Activated CD8-positive, alpha-beta memory T cell treated with anti-CD3 and anti-CD28 coated beads for 4 hours (primary cell): ENCODE results near the gene TMPRSS13.
A peak's percentile ranks its signal among the peaks of the same experiment; 100 is the strongest.
"Not testable (repeated sequence)": the region's sequence is repeated elsewhere in the genome, so short reads cannot be mapped to it uniquely, and the experiment has no call there.

Experiments used
- DNase-seq, 2 donors: peaks; one replicate each; pipeline ENCODE4 v3.0.0-alpha.2; 2020; ENCODE audit warnings: low read depth in 2 of 2

The TMPRSS13 gene

DNA sequence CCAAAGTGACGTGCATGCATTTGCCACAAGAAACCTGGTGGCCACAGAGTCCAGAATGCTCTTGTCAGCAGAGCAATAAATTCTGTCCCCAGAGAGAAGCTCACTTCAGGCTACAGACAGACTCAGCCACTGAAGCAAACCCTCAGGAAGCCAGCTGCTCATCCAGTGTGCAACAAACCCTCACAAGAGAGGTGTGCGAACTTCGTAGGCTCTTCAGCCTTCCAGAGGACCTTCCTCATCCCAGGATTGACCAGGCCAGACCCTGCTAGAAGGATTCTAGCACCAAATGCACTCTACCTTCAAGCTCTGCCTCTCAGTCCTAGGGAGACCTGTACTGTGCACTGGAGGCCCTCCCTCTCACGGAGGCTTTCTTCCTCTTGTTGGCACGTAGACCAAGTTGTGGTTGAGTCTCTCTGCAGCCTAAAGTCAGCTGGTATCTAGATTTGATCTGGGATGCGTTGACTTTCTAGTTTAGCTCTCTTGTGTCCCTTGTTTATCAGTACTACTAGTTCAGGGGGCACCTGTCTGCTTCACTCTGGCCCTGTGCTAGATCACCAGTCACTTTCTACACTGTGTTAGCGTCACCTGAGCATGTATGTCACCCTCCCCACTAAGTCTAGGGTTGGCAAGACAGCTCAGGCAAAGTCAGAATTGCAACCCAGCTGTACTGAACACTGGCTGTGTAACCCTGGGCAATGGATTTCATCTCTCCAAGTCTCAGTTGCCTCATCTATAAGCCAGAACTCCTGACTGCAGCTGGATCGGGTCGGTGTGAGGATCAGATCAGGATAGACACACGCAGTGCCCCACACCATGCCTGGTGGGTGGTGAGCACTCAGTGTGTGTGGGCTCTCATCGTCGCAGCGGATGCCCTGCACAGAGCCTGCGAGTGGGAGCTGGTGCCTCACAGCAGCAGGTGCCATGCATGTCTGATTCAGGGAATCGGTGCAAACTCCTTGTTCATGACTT, 22.1 kb upstream of the TMPRSS13 start:
- peak in 1 of 2 donors; percentile 35 for DNase-seq

DNA sequence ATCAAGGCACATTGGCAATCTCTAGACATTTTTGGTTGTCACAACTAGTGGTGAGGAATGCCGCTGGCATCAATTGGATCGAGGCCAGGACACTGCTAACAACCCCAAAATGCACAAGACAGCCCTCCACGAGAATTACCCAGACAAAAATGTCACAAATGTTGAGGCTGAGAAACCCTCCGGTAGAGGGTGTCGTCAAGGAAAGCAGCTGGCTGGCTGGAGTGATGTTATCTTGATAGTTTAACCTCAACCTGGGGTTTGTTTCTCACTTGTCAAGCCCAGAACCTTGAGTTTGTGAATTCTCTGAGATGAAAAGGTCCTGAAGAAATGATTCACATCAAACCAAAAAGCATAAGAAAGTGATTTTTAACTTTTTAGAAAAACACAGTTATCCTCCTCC, 21.1 kb upstream of the TMPRSS13 start:
- peak in 1 of 2 donors; percentile 55 for DNase-seq

DNA sequence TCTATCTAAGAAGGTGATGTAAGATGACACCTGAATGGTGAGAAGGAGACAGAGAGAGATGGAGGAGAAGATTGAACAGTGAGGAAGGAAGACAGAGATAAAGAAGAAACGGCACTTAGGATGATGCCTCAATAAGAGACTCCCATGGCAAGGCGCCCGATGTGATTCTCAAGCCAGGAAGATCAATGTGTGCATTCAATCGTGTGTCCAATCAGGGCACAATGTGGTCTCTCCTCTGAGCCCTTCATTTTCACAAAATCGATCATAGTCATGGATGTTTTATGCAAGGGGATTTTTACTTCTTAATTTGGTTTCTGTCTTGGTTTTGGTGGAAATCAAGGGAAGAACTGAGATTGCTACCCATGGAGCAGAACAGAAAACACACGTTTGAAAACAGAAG, 19.9 kb upstream of the TMPRSS13 start:
- no peak for DNase-seq

DNA sequence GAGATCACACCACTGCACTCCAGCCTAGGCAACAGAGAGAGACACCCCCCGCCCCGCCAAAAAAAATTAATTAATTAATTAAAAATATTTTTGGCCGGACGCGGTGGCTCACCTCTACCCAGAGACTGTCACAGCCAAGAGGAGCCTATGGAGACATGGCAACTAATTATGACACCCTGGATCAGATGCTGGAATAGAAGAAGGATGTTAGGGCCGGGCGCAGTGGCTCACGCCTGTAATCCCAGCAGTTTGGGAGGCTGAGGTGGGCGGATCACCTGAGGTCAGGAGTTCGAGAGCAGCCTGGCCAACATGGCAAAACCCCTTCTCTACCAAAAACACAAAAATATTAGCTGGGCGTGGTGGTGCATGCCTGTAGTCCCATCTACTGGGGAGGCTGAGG, 19.3 kb upstream of the TMPRSS13 start:
- not testable (repeated sequence) for DNase-seq

DNA sequence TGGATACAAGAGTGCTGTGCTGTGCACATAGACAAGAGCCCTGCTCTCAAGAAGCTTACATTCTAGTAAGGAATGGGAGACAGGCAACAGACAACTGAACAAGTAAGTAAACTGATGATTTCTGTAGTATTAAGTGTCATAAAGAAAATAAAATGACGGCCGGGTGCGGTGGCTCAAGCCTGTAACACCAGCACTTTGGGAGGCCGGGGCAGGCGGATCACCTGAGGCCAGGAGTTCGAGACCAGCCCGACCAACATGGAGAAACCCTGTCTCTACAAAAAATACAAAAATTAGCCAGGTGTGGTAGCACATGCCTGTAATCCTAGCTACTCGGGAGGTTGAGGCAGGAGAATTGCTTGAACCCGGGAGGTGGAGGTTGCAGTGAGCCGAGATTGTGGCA, 18.5 kb upstream of the TMPRSS13 start:
- DNase-seq: not testable (repeated sequence)

DNA sequence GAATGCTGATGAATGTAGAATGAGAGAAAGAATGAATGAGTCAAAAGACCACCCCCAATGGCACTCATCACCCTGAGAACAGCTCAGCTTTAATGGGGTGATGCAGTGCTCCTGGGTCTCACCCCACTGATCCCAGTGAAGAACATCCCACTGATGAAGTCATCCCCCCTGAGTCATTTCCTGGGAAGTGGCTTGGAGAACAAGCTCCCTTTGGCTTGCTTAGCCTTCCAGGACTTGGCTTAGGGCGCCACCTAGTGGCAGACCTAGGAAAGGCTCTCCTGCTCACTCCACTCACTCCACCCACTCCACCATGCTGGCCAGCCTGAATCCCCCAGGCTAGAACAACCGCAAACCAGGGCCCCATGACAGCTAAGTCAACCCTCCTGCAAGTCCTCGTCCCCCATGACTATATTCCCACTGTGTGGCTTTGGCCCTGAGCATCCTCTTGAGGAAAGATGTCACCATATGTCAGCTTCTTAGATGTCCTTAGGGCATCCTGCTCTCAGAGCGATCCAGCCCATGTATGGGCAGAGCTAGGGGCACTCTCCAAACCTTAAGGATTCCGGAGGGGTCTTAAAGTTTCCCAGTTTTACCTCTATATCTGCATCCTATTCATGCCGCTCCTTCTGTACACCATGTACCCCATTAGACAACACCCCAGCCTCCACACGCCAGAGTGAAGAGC, 17.8 kb upstream of the TMPRSS13 start:
- peak; percentile 57 to 71 for DNase-seq

DNA sequence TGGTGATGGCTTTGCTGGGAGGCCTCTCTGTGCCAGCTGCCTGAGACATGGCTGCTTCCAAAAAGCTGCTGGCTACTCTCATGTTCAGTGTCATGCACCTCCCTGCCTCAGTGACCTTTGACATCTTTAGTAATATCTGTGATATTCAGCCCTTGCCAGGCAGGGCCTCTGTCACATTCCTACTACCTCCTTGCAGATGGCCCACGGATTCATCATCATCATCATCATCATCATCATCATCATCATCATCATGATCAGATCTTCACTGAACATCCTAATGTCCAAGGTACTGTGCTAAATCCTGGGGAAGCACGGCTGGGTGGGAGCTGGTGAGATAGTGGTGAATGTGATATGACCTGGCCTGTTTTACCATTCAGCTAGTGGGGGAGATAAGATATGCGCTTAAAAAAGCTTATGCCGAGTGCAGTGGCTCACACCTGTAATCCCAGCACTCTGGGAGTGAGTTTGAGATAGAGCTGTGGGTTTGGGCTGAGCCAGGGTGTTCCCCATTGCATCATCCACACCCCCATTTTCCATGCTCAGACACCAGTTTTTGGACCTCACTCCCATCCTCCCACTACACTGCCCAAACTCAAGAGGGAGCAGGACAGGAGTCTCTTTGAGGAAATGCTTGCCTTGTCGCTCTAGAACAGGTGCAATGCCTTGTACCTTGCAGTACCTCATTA, 17.1 kb upstream of the TMPRSS13 start:
- DNase-seq: no peak

DNA sequence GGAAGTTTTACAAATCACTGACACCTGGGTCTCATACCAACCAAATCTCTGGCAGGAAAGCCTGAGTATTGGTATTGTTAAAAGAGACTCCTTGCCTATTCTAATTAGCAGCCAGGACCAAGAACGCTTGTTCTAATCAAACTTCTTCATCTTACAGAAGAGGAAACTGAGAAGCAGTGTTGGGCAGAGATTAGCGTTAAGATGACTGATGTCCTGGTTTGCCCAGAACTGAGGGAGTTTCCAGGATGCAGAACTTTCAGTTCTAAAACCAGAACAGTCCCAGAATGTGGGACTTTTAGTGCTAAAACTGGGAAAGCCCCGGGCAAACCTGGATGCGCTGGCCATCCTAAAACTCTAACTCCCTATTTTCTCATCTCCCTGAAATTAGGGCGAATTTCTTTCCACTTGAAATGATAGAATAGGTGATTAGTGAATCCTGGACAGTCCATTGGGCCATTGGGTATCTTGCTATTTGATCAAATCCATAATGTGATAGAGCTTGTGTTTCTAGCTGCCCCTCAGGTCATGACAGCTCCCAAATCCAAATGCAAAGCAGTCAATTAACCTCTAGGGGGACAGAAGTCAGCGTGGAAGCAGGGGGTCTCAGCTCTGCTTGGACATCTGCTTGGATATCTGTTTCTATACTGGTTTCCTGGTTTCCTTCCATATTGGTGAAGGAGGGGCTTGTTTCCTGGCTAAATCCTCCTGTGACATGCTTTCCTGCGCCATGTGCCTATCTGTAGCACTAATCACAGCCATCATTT, 16.0 kb upstream of the TMPRSS13 start:
- no peak for DNase-seq

DNA sequence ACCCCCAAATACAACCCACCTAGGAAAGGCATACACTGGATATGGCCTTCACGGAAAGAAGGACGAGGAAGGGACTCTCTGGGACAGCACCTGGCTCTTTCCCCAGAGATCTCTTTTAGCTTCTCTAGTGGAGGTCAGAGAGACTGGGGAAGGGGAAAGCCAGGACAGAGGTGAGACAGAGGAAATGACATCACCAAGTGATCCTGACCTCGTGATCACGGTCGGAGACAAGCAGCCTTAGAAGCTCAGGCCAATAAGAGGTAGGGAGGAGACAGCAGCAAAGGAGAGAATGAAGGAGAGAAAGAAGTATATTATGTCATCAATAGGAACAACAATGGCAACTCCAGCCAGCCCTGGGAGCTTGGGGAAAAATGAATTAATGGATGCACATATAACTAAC, 15.4 kb upstream of the TMPRSS13 start:
- no peak for DNase-seq

DNA sequence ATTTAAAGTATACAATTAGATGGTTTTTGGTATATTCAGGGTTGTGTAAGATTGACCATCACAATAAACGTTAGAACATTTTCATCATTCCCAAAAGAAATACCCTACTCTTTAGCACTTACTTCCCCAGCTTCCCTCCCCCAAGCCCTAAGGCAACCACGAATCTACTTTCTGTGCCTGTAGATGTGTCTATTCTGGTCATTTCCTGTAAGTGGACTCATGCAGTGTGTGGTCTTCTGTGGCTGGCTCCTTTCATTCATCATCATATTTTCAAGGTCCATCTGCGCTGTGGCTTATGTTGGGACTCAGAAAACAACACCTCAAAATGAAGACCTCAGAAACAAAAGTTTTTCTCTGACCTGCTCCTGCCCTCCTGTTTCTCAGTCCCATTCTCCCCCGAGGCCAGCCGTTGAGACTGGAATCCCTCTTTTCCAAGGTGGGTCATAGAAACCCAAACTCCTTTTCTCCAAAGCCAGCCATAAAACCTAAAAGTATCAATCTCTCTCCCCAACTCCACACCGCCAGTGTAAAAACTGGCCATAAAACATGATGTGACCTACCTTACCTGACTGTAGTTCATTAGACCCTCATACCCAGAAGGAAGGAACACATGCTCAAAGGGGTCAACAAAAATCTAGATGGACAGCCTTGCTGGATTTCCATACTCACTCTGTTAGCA, 12.9 kb upstream of the TMPRSS13 start:
- no peak for DNase-seq

DNA sequence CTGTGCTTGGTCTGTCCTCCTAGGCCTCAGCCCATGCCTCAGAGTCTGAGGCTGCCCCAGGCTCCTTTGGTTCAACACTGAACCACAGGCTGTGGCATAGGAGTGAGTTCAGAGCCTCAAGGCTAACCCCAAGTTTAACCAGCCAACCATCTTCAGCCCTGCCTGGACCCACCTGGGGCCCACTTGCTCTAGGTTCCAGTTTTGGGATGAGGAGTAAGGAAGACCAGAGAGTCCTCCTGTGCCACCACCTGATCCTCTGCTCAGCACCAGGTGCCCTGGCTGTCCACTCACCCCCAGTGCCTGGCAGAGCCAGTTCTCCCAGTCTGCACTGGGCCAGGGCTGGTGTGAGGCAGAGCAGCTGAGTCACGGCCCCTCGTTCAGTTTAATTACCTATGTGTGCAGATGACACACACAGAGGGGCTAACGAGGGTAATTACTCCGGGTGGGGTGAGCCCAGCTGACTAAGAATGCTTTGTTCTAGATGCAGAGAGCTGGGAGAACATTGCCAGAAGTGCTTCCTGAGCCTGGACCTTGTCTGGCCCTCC, 12.0 kb upstream of the TMPRSS13 start:
- DNase-seq: no peak

DNA sequence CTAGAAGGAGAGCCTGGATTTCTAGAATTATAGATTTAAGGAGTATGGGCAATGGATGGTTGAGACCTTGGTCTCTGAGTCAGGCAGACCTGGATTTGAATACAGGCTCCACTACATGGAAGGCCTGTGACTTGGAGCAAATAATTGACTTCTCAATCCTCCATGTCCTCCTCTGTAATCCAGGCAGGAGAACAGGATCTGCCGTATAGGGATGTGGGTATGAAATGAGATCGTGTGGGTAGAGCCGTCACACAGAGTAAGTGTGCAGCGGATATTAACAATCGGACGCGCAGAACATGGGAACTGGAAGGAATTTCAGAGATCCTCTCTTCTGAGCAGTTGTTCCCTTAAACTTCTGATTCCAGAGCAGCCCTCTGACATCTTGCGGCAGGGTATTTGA, 11.5 kb upstream of the TMPRSS13 start:
- no peak for DNase-seq

DNA sequence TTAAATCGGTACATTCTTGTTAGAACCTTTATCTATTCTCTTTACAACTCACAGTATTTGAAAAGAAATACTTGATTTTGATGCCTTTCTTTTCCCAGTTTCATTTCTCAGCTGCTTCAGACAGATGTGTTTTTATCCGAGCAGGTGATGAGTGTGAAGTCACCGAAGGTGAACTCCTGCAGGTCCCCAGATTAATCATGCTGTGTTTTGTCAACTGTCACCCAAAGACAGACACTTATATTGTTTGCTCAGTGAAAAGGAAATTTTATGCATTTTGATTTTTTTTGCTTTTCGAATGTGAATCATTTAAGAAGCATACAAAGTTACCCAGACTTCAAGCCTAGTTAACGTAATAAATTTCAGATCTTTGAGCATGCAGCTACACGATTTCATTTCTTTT, 7.8 kb upstream of the TMPRSS13 start:
- no peak for DNase-seq

DNA sequence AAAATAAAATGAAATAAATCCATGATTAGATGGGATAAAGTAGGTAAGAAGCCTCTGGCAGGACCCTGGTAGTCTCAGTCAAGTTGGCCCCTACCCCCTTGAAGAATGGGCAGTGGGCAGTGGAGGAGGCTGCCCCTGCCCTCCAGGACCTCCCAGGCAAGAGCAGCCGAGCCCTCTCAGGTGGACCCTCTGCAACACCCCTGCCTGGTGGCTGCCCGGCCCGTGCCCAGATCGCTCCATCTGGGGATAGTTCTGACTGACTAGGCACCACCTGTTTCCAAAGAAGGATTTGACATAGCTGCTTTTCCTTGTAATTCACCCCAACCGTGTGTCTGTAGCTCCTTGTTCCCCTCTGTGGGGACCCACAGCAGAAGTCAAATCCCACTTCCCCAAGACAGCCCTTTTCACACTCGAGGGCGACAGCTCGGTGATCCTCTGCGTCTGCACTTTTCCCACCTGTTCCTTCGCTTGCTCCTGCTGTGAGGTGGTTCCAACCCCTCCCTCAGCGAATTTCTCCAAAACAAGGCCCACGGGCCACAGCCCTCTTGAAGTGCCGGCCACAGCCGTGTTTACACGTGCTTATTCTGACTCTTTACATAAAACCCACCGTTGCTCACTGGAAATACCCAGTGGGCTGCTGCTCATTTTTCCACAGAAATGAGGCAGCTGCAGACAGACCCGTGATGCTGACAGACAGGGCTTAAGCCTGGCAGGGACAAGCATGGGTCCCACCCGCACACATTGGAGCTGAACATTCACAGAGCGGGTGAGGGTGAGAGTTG, 5.5 kb upstream of the TMPRSS13 start:
- no peak for DNase-seq

DNA sequence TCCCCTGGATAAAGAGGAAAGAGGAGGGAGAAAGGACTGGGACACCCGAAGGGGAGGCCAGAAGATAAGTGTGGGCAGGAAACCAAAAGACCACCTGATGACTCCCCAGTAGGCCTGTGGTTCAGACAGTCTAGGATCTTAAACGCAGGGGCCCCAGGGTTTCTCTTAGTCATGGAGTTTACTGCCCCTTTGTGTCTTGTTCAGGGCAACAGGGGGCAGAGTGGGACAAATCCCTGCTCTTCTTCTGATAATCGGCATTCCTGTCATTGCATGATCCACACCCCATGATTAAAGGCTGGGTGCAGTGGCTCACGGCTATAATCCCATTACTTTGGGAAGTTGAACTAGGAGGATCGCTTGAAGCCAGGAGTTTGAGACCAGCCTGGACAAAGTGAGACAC, 4.7 kb upstream of the TMPRSS13 start:
- no peak for DNase-seq

DNA sequence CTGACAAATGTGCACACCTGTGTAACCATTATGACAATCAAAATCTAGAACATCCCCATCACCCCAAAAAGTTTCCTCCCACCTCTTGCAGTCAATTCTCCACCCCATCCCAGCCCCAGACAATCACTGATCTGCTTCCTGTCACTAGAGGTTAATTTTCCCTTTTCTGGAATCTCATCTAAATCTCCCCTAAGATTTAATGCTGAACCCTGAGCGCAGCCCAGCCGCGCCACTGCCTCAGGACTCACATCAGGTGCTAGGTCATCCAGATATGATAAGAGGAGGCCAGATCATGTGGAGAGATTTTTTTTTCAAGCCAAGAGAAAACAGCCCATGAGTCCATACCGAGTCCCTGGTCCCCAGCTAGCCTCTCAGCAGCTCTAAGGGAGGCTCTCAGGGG, 4.3 kb upstream of the TMPRSS13 start:
- no peak for DNase-seq

DNA sequence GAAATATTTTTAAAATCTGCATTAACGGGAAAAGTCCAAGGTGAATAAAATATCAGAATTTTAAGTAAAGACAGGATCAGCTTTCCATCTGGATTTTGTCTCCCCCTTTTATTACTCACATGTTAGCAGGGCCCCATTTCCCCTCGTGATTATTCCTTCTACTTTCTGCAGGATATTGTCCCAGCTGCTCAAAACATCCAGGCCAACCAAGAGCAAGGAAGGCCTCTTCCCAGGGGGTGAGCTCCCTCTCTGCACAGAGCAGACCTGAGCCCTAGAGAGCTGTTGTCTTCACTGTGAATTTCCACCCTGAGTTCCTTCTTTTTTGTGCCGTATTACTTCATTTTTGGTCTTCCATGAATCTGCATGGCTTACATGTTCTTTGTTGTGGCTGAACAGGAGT, 3.7 kb upstream of the TMPRSS13 start:
- DNase-seq: no peak

DNA sequence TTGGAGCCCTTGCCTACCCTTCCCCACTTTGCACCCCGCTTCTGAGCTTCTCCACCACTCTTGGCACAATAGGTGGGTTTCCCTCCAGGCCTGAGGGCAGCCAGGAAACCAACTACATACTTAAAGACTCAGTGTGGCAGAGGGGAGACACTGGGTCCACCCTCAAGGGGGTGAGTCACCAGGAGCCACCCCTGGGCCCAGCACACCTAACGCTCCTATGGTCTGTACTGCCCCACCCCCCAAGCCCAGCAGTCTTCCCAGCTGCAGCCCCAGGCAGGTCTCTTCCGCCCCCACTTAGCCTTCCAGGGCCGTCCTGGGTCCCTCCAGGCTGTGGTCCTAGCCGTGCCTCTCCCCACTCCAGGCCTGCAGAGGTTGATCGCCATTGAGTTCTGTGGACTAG, 3.2 kb upstream of the TMPRSS13 start:
- DNase-seq: no peak

DNA sequence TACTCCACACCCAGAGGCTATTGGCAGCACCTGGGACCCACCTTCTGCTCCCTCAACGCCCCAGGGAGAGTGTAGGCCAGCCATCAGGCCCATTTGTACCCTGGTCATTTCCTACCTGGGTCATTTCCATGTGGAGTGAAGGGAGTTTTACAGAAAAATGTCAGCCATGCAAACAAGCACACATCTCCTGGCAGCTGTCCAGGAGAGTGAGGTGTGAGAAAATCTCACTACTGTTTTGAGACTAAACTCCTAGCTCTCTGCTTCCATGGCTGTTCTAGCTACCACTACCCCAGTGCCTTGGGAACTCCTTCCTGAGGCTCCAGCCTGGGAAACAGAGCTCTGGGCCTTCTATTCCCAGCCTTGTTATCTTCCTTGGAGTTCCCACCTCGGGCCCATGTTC, 2.8 kb upstream of the TMPRSS13 start:
- DNase-seq: no peak

DNA sequence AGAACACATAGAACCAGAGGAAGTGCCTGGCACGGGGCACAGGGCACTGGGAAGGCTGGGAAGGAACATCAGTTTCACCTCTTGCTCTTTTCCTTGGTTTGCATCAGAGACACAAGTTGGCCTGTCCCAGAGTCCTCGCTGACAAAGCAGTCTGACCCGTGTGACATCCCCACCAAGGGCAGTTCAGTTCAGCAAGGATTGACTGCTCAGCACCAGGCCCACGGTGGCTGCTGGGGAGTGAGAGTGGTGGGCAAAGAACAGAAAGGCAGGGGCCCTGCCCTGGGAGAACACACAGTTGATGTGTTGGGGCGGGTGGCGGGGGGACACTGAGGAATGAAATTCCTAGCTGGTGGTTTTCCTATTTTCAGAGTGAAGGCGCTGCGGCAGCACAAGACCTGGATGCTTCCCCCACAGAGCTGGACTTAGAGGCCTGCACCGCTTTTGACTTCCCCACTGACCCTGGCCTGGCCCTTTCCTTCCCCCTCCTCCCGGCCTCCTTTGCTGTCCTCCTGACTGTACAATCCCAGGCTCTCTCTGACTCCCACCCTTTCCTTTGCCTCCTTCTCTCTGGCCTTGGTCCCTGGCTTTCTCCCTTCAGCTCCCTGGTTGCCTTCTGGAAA, 2.2 kb upstream of the TMPRSS13 start:
- no peak for DNase-seq
